Measurements from ENCODE around the gene TAF10.

The TAF10 gene

GRCh38 chr11:6655790-6656583, 44.0 kb upstream of the TAF10 start, which contains the start of gene DCHS1:
TSS of gene DCHS1 (minus strand) at chr11:6655809. CDS start at chr11:6641613, 14,196 bp downstream.
- peak within 1 kb of the TSS; percentile 66 for H3K4me3 ChIP-seq (ENCODE audit: low read depth, low read length)

DNA sequence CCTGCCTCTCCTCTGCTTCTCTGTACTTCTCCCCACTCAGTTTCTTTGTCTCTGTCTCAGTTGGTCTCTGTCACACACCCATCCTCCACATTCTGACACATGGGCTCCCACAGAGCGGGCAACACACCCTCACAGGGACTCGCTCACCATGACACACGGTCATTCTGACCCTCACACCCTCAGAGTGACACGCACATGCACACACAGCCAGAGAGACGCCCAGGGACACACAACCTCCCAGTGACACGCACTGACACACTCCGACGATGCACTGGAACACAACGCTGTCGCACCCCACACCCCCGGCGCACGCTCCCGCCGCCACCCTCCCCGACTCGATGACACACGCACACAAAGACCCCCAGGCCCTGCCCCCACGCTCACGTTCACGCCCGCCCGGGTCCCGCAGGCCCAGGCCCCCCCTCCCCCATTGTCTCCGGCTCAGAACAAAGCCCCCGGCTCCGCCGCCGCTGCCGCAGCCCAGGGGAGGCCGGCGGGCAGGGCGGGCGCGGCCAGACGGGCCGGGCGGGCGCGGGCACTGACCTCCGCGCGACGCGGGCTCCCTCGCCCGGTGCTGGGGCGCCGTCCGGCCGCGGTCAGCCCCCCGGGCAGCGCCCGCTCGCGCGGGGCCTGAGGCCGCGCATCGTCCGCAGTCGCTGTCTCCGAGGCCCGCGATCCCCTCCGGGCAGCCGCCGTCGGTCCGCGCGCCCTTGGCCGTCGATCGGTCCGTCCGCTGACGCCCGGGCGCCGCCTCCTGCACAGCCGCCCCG, 43.2 kb upstream of the TAF10 start:
- Histone ChIP-seq H3K27me3 (ENCODE audit: insufficient read depth, low read depth, severe bottlenecking) (no peaks in the 10 kb centered on the region), H3K27ac (no peak overlapping the region), H3K36me3 (peaks cover 4% of the 10 kb centered on the region), H3K4me3 (ENCODE audit: low read depth, low read length) (peak overlapping the region; percentile 48), H3K9me3 (ENCODE audit: severe bottlenecking) (no peaks in the 10 kb centered on the region)
- TF ChIP-seq CTCF (IDR thresholded peaks at IDR 0.05; ENCODE audit: low read depth, low read length) = no peak
- peak; percentile 30 for DNase-seq

More at GRCh38 chr11:6655790-6656583, 44.0 kb upstream of the TAF10 start, which contains the start of gene DCHS1:
- TF ChIP-seq CTCF (IDR thresholded peaks at IDR 0.05; ENCODE audit: low read depth, low read length) = no peak
- no peaks in the 10 kb centered on the region for H3K27me3 ChIP-seq (ENCODE audit: insufficient read depth, low read depth, severe bottlenecking)
- H3K9me3 ChIP-seq (ENCODE audit: severe bottlenecking) = no peaks in the 10 kb centered on the region
- H3K36me3 ChIP-seq = peaks cover 4% of the 10 kb centered on the region
- peak; percentile 33 for DNase-seq
- H3K27ac ChIP-seq = peak within 1 kb of the TSS; percentile 57; the same call in 1 of the 2 replicates

DNA sequence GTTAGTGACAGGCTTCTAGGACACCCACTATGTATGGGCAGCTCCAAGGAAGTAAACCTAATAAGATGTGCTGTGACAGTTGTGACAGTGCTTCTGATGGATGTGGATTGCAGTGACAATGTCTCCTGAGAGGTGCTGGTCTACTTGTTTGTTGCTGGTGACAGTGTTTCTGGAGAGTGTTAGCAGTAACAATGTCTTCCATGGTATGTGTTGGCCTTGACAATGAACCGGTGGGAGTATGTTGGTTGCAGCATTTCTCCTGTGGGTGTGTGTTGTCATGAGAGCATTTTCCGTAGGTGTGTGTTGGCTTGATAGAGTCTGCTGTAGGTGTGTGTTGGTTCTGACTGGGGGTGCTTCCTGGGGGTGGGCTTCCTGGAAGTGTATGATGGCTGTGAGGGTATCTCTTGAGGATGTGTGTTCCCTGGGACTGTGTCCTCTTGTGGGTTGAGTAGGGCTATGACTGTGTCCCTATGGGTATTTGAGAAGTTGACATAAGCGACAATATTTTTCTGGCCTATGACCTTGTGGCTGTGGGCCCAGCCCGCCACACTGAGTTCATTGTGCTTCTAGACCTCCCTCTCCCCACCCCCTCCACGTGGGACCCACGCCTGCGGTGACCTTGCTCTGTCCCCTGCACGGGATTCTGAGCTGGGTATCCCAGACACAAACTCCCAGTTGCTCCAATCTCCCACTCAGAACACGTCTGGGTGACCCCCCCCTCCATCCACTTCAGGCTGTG, 42.4 kb upstream of the TAF10 start:
- peaks cover 5% of the 10 kb centered on the region for H3K36me3 ChIP-seq
- no peak for DNase-seq
- no peak overlapping the region for H3K27ac ChIP-seq
- no peak for TF ChIP-seq CTCF (IDR thresholded peaks at IDR 0.05; ENCODE audit: low read depth, low read length)
- no peaks in the 10 kb centered on the region for H3K9me3 ChIP-seq (ENCODE audit: severe bottlenecking)
- H3K4me3 ChIP-seq (ENCODE audit: low read depth, low read length) = peak overlapping the region; percentile 48
- H3K27me3 ChIP-seq (ENCODE audit: insufficient read depth, low read depth, severe bottlenecking) = no peaks in the 10 kb centered on the region

DNA sequence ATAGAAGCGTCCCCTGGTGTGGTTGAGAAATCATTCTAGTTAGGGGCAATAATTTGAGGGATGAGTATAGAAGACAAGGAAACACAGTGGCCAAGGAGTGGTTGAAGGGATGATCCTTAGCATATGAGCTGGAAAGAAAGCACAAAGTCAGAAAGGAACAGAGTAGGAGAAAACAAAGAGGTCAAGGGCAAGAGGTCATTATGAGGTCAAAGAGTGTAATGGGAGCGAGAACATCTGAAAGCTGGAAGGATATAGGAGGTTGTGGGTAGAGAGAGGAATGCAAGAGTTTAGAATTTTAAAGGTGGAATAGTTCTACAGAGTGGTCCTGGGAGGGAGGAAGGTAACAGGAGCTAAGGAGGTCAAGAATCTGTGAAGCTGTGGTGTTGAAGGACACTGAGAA, 41.6 kb upstream of the TAF10 start:
- Histone ChIP-seq H3K9me3 (ENCODE audit: severe bottlenecking) (no peaks in the 10 kb centered on the region), H3K27me3 (ENCODE audit: insufficient read depth, low read depth, severe bottlenecking) (no peaks in the 10 kb centered on the region), H3K27ac (no peak overlapping the region), H3K36me3 (peaks cover 13% of the 10 kb centered on the region), H3K4me3 (ENCODE audit: low read depth, low read length) (no peak overlapping the region)
- TF ChIP-seq CTCF (IDR thresholded peaks at IDR 0.05; ENCODE audit: low read depth, low read length) = no peak
- DNase-seq = no peak

DNA sequence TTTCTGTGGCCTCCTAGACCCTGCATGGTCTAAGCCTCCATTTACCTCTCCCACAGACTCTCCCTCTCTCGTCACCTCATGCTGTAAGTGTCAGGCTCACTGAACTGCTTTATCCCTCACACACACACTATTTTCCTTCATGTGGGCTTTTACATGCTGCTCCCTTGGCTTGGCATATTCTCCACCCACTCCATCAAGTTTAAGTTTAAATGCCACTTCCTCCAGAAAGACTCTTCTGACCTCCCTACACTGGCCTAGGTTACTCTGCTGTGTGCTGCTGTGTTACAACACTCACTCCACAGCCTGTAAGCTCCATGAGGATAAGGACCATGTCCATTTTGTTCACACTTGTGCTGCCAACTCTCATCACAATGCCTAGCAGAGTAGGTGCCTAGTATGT, 41.1 kb upstream of the TAF10 start:
- no peaks in the 10 kb centered on the region for H3K9me3 ChIP-seq (ENCODE audit: severe bottlenecking)
- H3K4me3 ChIP-seq (ENCODE audit: low read depth, low read length) = no peak overlapping the region
- no peak for DNase-seq
- no peak overlapping the region for H3K27ac ChIP-seq
- TF ChIP-seq CTCF (IDR thresholded peaks at IDR 0.05; ENCODE audit: low read depth, low read length) = no peak
- H3K27me3 ChIP-seq (ENCODE audit: insufficient read depth, low read depth, severe bottlenecking) = no peaks in the 10 kb centered on the region
- H3K36me3 ChIP-seq = peaks cover 13% of the 10 kb centered on the region

Measured in WERI-Rb-1 (cell line).